Body of pancreas (tissue), 4 donors: ENCODE data around the gene RBM43. TPM values are rescaled to one million over a fixed set of nuclear protein-coding genes. Genes with fewer than 3 reads are reported as not detected.

ENCODE experiments used
- ATAC-seq: fragments of 150-250 bp; one replicate; pipeline ENCODE4 v1.9.1; 2016
- DNase-seq, 4 donors: peaks; one replicate each; pipeline ENCODE4 v3.0.0-alpha.2; 2019
- H3K27ac ChIP-seq, 4 donors: fragments of 200-600 bp; sonication (generic); 1 replicate in 3 of 4; 2 replicates in 1 of 4; pipeline versions ENCODE4 v1.5.1 to v1.6.1; 2016 to 2019; ENCODE audit warnings: mild to moderate bottlenecking in 1 of 4, mixed read lengths in 1 of 4, moderate library complexity in 1 of 4
- H3K27me3 ChIP-seq, 2 donors: fragments of 200-600 bp; sonication (generic); one replicate each; pipeline ENCODE4 v1.6.0; 2016; ENCODE audit warnings: mild to moderate bottlenecking in 1 of 2
- H3K36me3 ChIP-seq, 2 donors: fragments of 200-600 bp; sonication (generic); replicated peaks in 1 of 2; 2 replicates each; pipeline ENCODE4 v1.5.1; 2016; ENCODE audit warnings: low read depth in 2 of 2; ENCODE audit not compliant: insufficient read depth in 1 of 2
- H3K4me1 ChIP-seq: fragments of 200-600 bp; sonication (generic); one replicate; pipeline ENCODE4 v1.6.0; 2016
- H3K4me3 ChIP-seq, 2 donors: fragments of 200-600 bp; sonication (generic); 1 replicate in 1 of 2; 2 replicates in 1 of 2; pipeline ENCODE4 v1.5.1; 2016 to 2019
- H3K9me3 ChIP-seq, 3 donors: fragments of 200-600 bp; sonication (generic); 1 replicate in 2 of 3; 2 replicates in 1 of 3; pipeline ENCODE4 v1.5.1; 2016
- CTCF ChIP-seq, 7 experiments: fragments of 450-650 bp in 4 of 7; fragments of 200-600 bp in 3 of 7; sonication (generic) in 3 of 7; IDR thresholded peaks; one replicate each; pipeline ENCODE4 v1.5.1; 2016 to 2019; ENCODE audit warnings: antibody characterized with exemption in 7 of 7
- POLR2A ChIP-seq, 3 donors: fragments of 450-650 bp; IDR thresholded peaks; one replicate each; pipeline ENCODE4 v1.6.1; 2016; ENCODE audit warnings: antibody characterized with exemption in 3 of 3, mild to moderate bottlenecking in 2 of 3
- WGBS, 2 donors: methylation state at CpG; one replicate each; pipeline ENCODE4 v1.1.5; 2017; 5-methylcytosine and 5-hydroxymethylcytosine counted together
- intact Hi-C: fragments of 100-400 bp; cut with DNase I; formaldehyde crosslinking; loops from one replicate; pipeline ENCODE4 v1.15.1; 2023
- total RNA-seq, 2 donors: library from RNA; depleted of rRNA; stranded (reverse); fragments of >200 nt; gene quantifications; one replicate each; pipeline ENCODE4 v1.1.0, GENCODE V29; 2016

The RBM43 gene
- total RNA-seq, 2 donors from 2014 or later, result 3.6 to 5.2 TPM

- Histone ChIP-seq H3K27me3 (no peaks in the 10 kb centered on the region), H3K36me3 (no peaks in the 10 kb centered on the region), H3K27ac (no peak overlapping the region), H3K4me3 (no peak overlapping the region), H3K4me1 (peaks cover 31% of the 10 kb centered on the region), H3K9me3 (no peaks in the 10 kb centered on the region)
- ATAC-seq (no peak), DNase-seq (peak in 3 of 4 donors; percentile 11 to 20 (median 19))
- 26 to 37% methylated on average over 7 of the region's 7 CpGs for WGBS, 2 donors
- intact Hi-C loops, result no loop called here
- no peak for TF ChIP-seq POLR2A (IDR thresholded peaks at IDR 0.05)
- no peak for TF ChIP-seq CTCF (IDR thresholded peaks at IDR 0.05)
Measured at GRCh38 chr2:151264157-151264825, 2.6 kb upstream of the RBM43 start.

- no peak for TF ChIP-seq POLR2A (IDR thresholded peaks at IDR 0.05)
- no peak for TF ChIP-seq CTCF (IDR thresholded peaks at IDR 0.05)
- H3K27me3 ChIP-seq, result no peaks in the 10 kb centered on the region
- ATAC-seq, result no peak
- no peak overlapping the region for H3K4me3 ChIP-seq
- DNase-seq, result no peak
- no peak overlapping the region for H3K27ac ChIP-seq
- no peaks in the 10 kb centered on the region for H3K36me3 ChIP-seq
- no peaks in the 10 kb centered on the region for H3K9me3 ChIP-seq
- H3K4me1 ChIP-seq, result peaks cover 27% of the 10 kb centered on the region
- 88 to 92% methylated on average over 8 of the region's 8 CpGs for WGBS, 2 donors
- intact Hi-C loops, result no loop called here
Measured at GRCh38 chr2:151262629-151263028, 966 bp upstream of the RBM43 start.

DNA sequence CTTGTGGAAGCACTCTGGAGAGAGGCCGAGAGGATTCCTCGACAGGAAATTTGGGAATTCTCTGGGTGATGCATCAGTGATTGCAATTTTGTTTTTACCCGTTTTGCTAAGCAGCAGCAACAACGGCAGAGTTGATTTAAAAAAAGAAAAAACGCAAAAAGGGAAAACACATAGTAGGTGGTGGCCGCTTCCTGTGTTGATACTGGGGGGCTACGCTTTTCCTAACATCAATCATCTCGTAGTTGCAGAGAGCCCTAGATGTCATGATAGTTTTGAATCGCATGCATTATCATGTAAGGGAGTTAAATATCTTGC is 271 bp upstream of the RBM43 start:
- intact Hi-C loops, result no loop called here
- H3K4me1 ChIP-seq, result peaks cover 27% of the 10 kb centered on the region
- no peaks in the 10 kb centered on the region for H3K9me3 ChIP-seq
- no peaks in the 10 kb centered on the region for H3K36me3 ChIP-seq
- ATAC-seq, result no peak
- no peak for DNase-seq
- 2 to 6% methylated on average over 9 of the region's 9 CpGs for WGBS, 2 donors
- H3K27ac ChIP-seq, result peak overlapping the region; percentile 89 to 99 (median 97)
- H3K4me3 ChIP-seq, result peak overlapping the region in 1 of 2 donors; percentile 96
- H3K27me3 ChIP-seq, result no peaks in the 10 kb centered on the region
- TF ChIP-seq POLR2A (IDR thresholded peaks at IDR 0.05) (no peak), CTCF (IDR thresholded peaks at IDR 0.05) (no peak)

DNA sequence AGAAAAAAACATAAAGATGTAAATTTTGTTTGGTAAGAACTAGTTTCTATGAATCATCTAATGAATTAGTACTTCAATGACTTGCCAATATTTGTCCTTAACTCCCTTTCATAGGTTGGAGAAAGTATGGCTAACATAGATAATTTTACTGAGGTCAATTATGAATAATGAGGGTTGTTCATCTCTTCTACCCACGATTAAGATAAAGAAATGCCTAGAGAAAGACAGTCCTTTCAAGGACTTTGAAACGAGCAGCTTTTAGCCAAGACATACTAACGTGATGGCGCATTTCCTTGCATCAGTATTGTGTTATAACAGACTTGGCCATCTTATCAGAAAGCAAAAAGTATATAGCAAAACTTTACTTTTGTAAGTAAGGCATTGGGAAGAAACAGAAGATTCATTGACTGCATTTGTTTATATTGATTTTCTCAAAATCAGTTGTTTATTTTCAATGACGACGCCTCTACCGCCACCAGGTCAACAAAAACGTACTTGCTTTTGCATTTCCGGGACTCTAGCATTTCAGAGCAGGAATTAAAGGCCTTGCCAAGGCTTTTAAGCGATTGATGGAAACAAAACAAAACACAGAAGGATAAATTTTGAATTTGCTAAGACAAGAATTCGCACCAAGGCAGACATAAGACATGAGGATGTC is 961 bp downstream of the RBM43 start:
- no peak for TF ChIP-seq POLR2A (IDR thresholded peaks at IDR 0.05)
- no peak for TF ChIP-seq CTCF (IDR thresholded peaks at IDR 0.05)
- Histone ChIP-seq H3K9me3 (no peaks in the 10 kb centered on the region), H3K4me3 (peak overlapping the region; percentile 84 to 96), H3K27ac (peak overlapping the region; percentile 89 to 99 (median 97)), H3K27me3 (no peaks in the 10 kb centered on the region), H3K4me1 (peaks cover 27% of the 10 kb centered on the region), H3K36me3 (no peaks in the 10 kb centered on the region)
- peak; percentile 12 for ATAC-seq
- peak in 1 of 4 donors; percentile 15 for DNase-seq
- 2 to 6% methylated on average over 11 of the region's 11 CpGs for WGBS, 2 donors
- intact Hi-C loops, result no loop called here

- H3K4me1 ChIP-seq, result peaks cover 20% of the 10 kb centered on the region
- intact Hi-C loops, result no loop called here
Measured at GRCh38 chr2:151258121-151258520, 3.5 kb downstream of the RBM43 start.

More at GRCh38 chr2:151258121-151258520, 3.5 kb downstream of the RBM43 start:
- DNase-seq (no peak), ATAC-seq (no peak)
- no peaks in the 10 kb centered on the region for H3K36me3 ChIP-seq
- no peaks in the 10 kb centered on the region for H3K27me3 ChIP-seq
- no peak overlapping the region for H3K4me3 ChIP-seq
- no peaks in the 10 kb centered on the region for H3K9me3 ChIP-seq
- 88 to 97% methylated on average over 3 of the region's 3 CpGs for WGBS, 2 donors
- no peak for TF ChIP-seq POLR2A (IDR thresholded peaks at IDR 0.05)
- no peak for TF ChIP-seq CTCF (IDR thresholded peaks at IDR 0.05)
- no peak overlapping the region for H3K27ac ChIP-seq
